ENCODE data around the gene EEF2K.

The EEF2K gene

GRCh38 chr16:22233037-22233372 lies 26.9 kb downstream of the EEF2K start:
- H3K4me3 ChIP-seq (ENCODE audit: low read length, poor library complexity, severe bottlenecking): no peak overlapping the region
- H3K4me2 ChIP-seq (ENCODE audit: low read depth, low read length, poor library complexity, severe bottlenecking): no peak overlapping the region

GRCh38 chr16:22235839-22236745 lies 30.0 kb downstream of the EEF2K start:
- Histone ChIP-seq H3K36me3 (ENCODE audit: insufficient read depth, low read length) (peaks cover 8% of the 10 kb centered on the region; the same call in 1 of the 2 replicates), H2AFZ (ENCODE audit: low read length) (no peak overlapping the region)

More at GRCh38 chr16:22233037-22233372, 26.9 kb downstream of the EEF2K start:
- H3K9me3 ChIP-seq (ENCODE audit: insufficient read depth, low read depth, low read length): no peaks in the 10 kb centered on the region
- no peak for TF ChIP-seq EZH2phosphoT487 (IDR thresholded peaks at IDR 0.05; ENCODE audit: borderline replicate concordance)
- no peak for TF ChIP-seq CTCF (conservative IDR thresholded peaks at IDR 0.05; ENCODE audit: low read length)
- peaks cover 2% of the 10 kb centered on the region; the same call in 1 of the 2 replicates for H3K79me2 ChIP-seq (ENCODE audit: insufficient read depth, low read length)
- no peak overlapping the region for H2AFZ ChIP-seq (ENCODE audit: low read length)
- H3K9ac ChIP-seq (ENCODE audit: low read depth, low read length, poor library complexity, severe bottlenecking): no peak overlapping the region
- H3K36me3 ChIP-seq (ENCODE audit: insufficient read depth, low read length): peaks cover 12% of the 10 kb centered on the region; the same call in 1 of the 2 replicates
- H3K9me2 ChIP-seq (replicated peaks; ENCODE audit: low read depth, low read length): no peaks in the 10 kb centered on the region
- no peaks in the 10 kb centered on the region for H3K27me3 ChIP-seq (ENCODE audit: insufficient read depth, low read length, poor library complexity, severe bottlenecking)
- H3F3A ChIP-seq (ENCODE audit: low read depth): no peaks in the 10 kb centered on the region
- no peaks in the 10 kb centered on the region for H4K20me1 ChIP-seq (ENCODE audit: insufficient read depth, low read length, poor library complexity, severe bottlenecking)
- no peaks in the 10 kb centered on the region for H3K4me1 ChIP-seq (ENCODE audit: insufficient read depth, low read length, poor library complexity, severe bottlenecking)

GRCh38 chr16:22239131-22239805 lies 33.2 kb downstream of the EEF2K start:
- Histone ChIP-seq H3K4me2 (ENCODE audit: low read depth, low read length, poor library complexity, severe bottlenecking) (no peak overlapping the region), H3F3A (ENCODE audit: low read depth) (0 out of 2 replicates have a peak, but pooled peaks cover 8% of the 10 kb centered on the region), H3K4me1 (ENCODE audit: insufficient read depth, low read length, poor library complexity, severe bottlenecking) (peaks cover 41% of the 10 kb centered on the region), H3K27me3 (ENCODE audit: insufficient read depth, low read length, poor library complexity, severe bottlenecking) (no peaks in the 10 kb centered on the region), H3K9ac (ENCODE audit: low read depth, low read length, poor library complexity, severe bottlenecking) (peak overlapping the region; percentile 34), H4K20me1 (ENCODE audit: insufficient read depth, low read length, poor library complexity, severe bottlenecking) (no peaks in the 10 kb centered on the region), H3K9me3 (ENCODE audit: insufficient read depth, low read depth, low read length) (no peaks in the 10 kb centered on the region), H3K9me2 (replicated peaks; ENCODE audit: low read depth, low read length) (no peaks in the 10 kb centered on the region), H3K36me3 (ENCODE audit: insufficient read depth, low read length) (peaks cover 8% of the 10 kb centered on the region; the same call in 1 of the 2 replicates), H2AFZ (ENCODE audit: low read length) (no peak overlapping the region), H3K4me3 (ENCODE audit: low read length, poor library complexity, severe bottlenecking) (no peak overlapping the region), H3K79me2 (ENCODE audit: insufficient read depth, low read length) (peaks cover 25% of the 10 kb centered on the region)
- TF ChIP-seq EZH2phosphoT487 (IDR thresholded peaks at IDR 0.05; ENCODE audit: borderline replicate concordance) (no peak), CTCF (conservative IDR thresholded peaks at IDR 0.05; ENCODE audit: low read length) (no peak)

More at GRCh38 chr16:22235839-22236745, 30.0 kb downstream of the EEF2K start:
- H4K20me1 ChIP-seq (ENCODE audit: insufficient read depth, low read length, poor library complexity, severe bottlenecking): no peaks in the 10 kb centered on the region
- no peaks in the 10 kb centered on the region for H3K9me2 ChIP-seq (replicated peaks; ENCODE audit: low read depth, low read length)
- H3K4me1 ChIP-seq (ENCODE audit: insufficient read depth, low read length, poor library complexity, severe bottlenecking): peaks cover 24% of the 10 kb centered on the region
- H3K9ac ChIP-seq (ENCODE audit: low read depth, low read length, poor library complexity, severe bottlenecking): no peak overlapping the region
- H3K4me2 ChIP-seq (ENCODE audit: low read depth, low read length, poor library complexity, severe bottlenecking): no peak overlapping the region
- H3K4me3 ChIP-seq (ENCODE audit: low read length, poor library complexity, severe bottlenecking): no peak overlapping the region
- H3K9me3 ChIP-seq (ENCODE audit: insufficient read depth, low read depth, low read length): no peaks in the 10 kb centered on the region
- peaks cover 13% of the 10 kb centered on the region; the same call in 1 of the 2 replicates for H3K79me2 ChIP-seq (ENCODE audit: insufficient read depth, low read length)
- H3F3A ChIP-seq (ENCODE audit: low read depth): 0 out of 2 replicates have a peak, but pooled peaks cover 5% of the 10 kb centered on the region
- no peaks in the 10 kb centered on the region for H3K27me3 ChIP-seq (ENCODE audit: insufficient read depth, low read length, poor library complexity, severe bottlenecking)
- TF ChIP-seq EZH2phosphoT487 (IDR thresholded peaks at IDR 0.05; ENCODE audit: borderline replicate concordance): no peak
- TF ChIP-seq CTCF (conservative IDR thresholded peaks at IDR 0.05; ENCODE audit: low read length): no peak
